GM19239 (cell line): ENCODE measurements around the gene FAM171A2.

Experiments used
- DNase-seq: peaks from one replicate; pipeline ENCODE4 v3.0.0; 2011; ENCODE audit warnings: low spot score; ENCODE audit not compliant: insufficient read length
- FAIRE-seq: peaks from 2 replicates; lab custom pipeline; 2011; peaks lifted over from hg19 to GRCh38; lab: Jason Lieb, UNC

FAM171A2 gene

DNA sequence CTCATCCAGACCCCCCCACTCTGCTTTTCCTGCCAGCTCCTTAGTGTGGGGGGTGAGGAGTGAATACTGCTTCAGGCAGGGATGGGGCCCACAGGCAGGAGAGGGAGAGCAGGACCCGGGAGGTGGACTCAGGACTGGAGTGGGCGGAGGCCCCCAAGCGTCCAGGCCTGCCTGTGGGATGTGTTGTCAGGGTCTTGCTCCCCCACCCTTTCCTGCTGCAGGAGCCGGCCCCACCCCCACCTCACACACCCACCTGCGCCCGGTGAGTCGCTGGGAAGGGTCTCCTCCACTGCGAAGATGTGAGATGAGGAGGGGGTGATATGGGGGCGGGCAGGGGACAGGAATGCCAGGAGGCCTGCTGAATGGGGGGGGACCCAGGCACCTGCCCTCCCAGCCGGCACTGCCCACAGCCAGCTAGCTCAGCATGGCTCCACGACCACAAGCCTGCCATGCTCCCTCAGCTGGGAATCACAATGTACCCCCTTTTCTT, 1.1 kb downstream of the FAM171A2 start:
- DNase-seq = no peak
- FAIRE-seq = no peak

DNA sequence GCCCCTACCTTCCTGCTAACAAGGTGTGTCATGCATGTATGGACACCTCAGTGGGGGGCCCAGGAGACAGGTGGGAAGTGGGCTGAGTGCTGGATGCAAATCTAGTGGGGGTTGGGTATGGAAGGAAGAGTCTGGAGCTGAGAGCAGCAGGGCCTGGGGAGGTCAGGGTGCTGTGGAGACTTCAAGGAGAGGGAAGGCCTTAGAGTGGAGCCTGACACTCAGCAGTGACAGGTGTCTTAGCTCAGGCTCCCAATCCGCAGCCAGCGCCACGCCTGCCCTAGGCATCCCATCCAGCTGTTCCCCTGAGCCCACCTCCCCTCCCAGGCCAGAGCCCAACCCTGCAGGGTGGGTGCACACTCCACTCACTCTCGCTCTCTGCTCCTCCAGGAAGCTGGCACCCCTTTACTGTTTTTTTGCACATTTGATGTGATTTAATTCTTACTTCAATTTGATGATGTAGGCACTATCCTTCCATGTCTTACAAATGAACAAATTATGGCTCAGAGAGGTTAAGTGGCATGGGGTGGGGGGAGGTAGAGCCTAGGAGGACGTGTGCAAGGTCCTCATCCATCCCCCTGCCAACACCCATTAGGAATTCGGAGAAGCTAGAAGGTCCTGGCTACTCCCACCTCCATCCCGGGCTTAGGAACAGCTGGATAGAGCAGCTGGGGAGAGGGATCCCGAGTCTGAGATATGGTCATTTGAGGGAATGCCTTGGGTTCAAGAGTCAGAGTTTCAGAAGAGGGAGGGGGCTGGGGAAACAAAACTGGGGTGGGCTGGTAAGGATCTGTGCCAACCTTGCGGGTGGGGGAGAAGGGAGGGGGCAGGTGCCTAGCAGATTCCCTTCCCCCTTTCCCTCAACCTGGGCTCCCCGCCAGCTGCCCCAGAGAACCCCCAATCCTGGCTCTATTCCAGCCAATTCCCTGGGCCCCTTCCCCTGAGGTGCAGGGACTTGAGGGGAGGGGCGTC, 2.1 kb downstream of the FAM171A2 start:
- DNase-seq (no peak), FAIRE-seq (no peak)

DNA sequence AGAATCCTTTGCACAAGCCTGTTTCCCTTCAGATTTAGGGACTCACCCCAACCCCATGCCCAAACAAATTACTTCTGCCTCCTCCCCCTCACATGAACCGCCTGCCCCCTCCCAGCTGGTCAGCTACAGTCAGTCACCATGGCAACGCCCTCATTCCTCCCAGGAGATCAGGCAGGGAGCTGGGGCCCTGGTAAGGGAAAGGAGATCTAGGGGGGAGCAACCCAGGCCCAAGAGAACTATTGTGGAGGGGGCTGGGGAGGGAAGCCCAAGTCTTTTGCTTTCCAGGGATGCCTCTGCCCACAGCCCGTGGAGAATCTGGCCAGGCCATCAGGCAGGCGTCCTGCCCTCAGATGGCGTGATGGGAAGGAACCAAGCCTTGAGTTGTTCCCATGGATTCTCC, 2.8 kb downstream of the FAM171A2 start:
- FAIRE-seq = no peak
- DNase-seq = no peak

DNA sequence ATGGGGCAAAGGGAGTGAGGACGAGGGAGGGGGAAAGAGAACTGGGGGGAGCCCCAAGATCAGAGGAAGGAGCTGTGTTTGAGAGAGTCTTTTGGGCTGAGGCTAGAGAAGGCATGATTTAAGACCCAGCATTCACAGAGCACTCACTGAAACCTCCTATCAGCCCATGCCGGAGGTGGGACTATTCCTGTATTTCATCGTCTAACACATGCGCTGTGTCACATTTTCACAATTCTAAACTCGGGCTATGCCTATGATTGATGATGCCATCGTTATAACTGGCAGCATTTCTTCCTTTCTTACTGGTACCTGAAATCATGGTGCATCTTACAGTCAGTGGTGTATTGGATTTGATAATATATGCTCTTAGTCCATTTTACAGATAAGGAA, 3.5 kb downstream of the FAM171A2 start:
- no peak for FAIRE-seq
- no peak for DNase-seq

DNA sequence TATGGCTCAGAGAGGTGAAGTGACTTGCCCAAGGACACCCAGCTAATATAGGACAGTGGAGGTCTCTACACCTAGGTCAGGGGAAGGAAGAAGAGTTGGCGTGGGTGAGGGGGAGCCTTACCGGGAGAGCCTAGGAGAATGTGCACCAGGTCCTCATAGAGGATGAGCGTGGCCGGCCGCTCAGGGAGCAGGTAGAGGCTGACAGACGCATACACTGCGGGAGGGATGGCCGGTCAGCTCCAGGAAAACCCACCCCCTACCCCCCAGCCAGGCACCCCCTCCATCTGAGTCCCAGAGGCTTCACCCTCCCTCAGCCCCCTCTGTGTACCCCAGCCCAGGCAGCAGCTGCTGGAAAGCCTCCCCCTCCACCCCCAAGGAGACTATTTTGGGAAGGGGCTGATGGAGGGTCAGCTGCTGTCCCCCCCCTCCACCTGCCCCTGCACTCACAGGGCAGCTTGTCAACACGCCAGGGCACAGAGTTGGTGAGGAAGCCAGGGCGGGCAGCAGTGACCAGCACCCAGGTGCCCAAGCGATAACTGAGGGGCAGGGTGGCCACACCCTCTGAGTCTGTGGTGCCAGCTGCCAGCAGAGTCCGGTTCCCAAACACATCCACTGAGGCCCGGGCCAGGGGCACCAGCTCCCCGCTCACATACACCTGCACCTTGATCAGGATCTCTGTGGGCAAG, 4.1 kb downstream of the FAM171A2 start:
- FAIRE-seq = no peak

DNA sequence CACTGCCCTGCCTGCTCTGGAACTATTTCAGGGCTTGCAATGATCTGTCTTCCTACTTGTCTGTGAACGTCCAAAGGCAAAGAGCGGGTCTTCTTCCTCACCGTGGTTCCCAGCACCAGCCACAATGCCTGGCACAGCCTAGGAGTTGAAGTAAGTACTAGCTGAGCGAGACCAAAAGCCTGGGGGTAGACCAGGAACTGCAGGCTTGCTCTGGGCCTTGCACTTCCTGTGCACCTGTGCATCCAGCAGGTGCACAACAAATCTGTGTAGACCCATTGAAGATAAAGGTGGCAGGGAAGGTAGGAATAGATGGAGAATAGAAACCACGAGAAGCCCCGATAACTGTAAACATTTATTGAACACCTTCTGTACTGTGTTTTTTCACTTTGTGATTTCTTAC, 4.6 kb downstream of the FAM171A2 start:
- FAIRE-seq (no peak), DNase-seq (no peak)

More for the DNA sequence above, 4.1 kb downstream of the FAM171A2 start:
- DNase-seq = no peak

DNA sequence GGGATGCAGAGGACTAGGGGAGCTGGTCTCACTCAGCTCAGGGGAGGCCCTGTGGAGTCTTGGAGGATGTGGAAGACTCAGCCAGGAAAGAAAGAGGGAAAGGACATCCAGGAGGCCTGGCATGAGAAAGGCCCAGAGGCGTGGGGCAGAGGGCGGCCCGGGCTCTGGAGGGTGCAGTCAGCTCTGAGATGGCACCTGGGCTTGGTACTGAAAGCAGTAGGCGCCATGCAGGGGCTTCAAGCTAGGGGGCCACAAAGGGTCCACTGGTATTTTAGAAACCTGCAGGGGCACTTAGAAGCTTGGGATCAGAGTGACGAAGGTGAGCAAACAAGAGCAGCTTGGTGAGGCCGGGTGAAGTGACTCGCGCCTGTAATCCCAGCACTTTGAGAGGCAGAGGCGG, 5.6 kb downstream of the FAM171A2 start:
- DNase-seq (no peak), FAIRE-seq (no peak)

DNA sequence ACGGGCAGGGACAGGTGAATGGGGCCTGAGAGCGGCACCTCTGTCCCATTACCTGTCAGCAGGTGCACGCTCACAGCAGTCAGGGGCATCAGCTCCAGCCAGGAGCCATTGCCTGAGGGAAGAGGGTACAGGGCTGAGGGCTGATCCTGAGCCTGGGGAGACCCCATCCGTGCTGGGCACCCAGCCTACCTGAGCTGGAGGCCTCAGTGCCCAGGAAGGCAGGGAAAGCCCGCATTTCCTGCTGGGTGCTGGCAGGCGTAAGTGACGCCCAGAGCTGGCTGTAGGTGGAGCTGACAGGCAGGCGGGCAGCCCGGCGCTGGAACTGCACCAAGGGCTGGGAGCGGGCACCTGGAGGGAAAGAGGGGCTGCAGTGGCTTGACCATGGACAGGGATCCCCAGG, 7.4 kb downstream of the FAM171A2 start:
- DNase-seq (no peak), FAIRE-seq (no peak)

DNA sequence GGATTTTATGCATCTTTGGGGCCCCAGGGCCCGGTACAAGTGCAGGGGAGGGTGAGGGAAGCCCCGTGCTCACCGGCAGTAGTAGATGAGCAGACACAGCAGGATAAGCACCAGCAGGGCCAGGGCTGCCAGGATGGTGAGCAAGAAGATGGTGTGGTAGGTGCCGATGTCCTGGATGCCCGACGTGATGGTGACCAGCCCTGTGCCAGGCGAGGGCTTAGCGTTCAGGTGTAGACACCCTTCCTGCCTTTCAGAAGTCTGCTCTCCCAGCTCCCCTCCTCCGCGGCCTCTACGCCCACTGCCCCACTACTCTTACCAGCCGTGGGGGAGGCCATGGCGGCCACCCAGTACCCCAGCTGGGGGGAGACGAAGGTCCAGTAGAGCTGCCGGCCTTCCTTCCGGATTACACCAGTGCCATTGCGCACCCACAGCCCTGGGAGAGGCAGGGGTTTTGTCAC, 8.0 kb downstream of the FAM171A2 start:
- no peak for DNase-seq
- no peak for FAIRE-seq

DNA sequence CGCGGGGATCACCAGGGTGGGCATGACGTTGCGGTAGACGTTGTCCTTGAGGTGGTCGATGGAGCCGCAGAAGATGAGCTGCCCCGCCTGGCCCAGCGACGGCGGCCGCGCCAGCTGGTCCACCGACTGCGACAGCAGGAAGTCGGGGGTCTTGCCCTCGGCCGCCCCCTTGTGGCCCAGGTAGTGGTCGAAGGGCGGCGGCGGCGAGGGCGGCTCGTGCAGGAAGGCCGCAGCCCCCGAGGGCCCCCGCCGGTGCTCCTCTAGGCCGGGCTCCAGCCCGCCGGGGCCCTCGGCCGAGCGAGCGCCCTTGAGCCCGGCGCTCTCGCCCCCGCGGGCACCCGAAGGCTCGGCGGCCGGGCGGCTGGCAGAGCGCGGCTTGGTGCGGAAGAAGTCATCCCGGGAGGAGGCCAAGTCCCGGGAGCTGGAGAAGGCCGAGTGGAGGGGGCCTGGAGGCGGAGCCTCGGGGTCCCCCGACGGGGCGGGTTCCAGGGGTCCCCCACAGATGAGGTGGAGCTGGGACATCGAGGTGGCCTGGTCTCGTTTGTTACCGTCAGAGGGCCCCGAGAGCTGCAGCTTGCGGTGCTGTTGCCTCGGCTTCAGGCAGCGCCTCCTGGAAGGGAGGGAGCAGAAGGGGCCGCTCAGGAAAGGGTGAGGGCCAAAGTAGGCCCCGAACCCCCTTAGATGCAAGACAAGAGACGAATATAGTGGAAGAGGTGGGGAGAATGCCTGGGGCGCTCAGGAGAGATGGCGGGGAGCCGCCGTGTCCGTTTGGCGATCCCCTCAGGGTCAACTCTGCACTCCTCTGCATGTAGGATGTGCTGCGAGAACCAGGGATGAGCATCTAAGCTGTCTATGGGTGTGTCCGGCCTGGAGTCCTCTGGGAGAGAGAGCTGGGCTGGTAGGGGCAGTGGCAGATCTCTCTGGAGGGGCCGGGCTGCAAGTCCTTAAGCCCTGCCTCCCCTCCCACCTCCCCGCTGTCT, 8.8 kb downstream of the FAM171A2 start:
- FAIRE-seq = no peak
- DNase-seq = peak; percentile 90

DNA sequence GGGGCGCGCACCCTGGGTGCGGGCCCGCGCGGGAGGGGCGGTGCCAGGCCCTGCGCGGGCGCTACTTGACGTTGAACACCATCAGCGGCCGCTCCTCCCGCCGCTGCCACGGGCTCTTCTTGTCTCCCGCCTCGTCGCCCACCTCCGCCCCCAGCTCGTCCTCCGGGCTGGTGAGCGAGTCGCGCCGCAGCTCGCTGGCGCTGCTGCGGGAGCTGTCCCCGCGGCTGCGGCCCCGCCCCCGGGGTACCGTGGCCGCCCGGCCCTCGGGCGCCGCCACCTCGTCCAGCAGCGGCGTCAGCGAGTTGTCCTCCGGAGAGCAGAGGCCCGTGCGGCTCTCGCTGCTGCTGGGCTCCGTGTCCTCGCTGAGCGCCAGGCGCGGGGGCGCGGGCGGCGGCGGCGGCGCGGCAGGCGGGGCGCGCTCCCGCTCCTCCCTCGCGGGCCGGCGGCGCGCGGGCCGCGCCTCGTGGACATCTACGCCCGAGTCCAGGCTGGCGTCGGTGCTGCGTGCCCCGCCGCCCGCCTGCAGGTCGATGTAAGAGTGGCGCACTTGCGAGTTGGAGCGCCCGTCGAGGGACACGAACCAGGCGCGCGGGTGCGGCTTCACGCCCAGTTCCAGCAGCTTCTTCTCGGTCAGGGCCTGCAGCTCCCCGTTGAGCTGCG, 9.9 kb downstream of the FAM171A2 start:
- no peak for FAIRE-seq
- no peak for DNase-seq

DNA sequence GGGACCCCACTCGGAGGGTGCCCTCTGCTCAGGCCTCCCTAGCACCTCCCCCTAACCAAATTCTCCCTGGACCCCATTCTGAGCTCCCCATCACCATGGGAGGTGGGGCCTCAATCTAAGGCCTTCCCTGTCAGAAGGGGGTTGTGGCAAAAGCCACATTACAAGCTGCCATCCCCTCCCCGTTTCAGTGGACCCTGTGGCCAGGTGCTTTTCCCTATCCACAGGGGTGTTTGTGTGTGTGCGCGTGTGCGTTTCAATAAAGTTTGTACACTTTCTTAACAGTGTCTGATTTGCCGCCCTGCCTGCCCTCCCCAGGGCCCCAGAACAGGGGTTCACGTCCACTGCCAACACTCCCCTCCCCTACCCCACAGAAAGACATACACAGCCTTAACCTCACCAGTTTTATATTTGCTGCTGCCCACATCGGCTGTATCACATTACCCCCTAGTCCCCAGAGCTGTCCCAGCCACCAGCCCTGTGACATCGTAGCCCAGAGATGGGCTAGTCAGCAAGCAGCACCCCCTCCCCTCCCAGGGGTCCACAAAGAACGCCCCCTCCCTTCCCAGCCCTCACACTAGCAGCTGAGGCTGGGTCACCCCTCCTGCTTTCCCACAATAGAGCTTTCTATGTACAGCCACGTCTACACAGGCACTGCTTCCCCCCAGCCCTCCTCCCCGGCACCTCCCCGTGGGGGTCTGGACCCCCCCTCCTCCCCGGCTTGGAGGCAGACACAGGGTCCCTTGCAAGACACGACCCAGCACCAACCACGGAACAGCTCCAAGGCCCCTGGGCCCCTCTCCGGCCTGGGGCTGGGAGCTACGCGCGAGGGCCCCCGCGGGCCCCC, 10.6 kb downstream of the FAM171A2 start:
- DNase-seq (no peak), FAIRE-seq (no peak)

DNA sequence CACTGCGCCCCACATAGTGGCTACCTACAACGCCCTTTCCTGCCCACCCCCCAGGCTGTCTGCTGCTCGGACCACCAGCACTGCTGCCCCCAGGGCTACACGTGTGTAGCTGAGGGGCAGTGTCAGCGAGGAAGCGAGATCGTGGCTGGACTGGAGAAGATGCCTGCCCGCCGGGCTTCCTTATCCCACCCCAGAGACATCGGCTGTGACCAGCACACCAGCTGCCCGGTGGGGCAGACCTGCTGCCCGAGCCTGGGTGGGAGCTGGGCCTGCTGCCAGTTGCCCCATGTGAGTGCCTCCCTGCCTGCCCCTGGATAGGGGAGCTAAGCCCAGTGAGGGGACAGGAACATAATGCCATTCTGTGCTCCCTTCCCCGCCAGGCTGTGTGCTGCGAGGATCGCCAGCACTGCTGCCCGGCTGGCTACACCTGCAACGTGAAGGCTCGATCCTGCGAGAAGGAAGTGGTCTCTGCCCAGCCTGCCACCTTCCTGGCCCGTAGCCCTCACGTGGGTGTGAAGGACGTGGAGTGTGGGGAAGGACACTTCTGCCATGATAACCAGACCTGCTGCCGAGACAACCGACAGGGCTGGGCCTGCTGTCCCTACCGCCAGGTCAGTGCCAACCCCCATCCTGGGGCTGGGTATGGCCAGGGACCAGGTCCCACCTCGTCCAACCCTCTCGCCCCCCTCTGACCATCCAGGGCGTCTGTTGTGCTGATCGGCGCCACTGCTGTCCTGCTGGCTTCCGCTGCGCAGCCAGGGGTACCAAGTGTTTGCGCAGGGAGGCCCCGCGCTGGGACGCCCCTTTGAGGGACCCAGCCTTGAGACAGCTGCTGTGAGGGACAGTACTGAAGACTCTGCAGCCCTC, 11.5 kb downstream of the FAM171A2 start:
- no peak for FAIRE-seq
- DNase-seq = no peak

DNA sequence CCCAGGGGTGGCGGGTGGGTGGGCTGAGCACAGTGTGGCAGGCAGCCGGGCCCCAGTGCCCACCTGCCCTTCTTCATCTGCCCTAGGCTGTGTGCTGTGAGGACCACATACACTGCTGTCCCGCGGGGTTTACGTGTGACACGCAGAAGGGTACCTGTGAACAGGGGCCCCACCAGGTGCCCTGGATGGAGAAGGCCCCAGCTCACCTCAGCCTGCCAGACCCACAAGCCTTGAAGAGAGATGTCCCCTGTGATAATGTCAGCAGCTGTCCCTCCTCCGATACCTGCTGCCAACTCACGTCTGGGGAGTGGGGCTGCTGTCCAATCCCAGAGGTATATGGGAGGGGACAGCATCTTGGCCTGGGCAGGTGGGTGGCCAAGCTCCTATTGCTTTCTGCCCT, 12.2 kb downstream of the FAM171A2 start:
- no peak for DNase-seq
- no peak for FAIRE-seq

DNA sequence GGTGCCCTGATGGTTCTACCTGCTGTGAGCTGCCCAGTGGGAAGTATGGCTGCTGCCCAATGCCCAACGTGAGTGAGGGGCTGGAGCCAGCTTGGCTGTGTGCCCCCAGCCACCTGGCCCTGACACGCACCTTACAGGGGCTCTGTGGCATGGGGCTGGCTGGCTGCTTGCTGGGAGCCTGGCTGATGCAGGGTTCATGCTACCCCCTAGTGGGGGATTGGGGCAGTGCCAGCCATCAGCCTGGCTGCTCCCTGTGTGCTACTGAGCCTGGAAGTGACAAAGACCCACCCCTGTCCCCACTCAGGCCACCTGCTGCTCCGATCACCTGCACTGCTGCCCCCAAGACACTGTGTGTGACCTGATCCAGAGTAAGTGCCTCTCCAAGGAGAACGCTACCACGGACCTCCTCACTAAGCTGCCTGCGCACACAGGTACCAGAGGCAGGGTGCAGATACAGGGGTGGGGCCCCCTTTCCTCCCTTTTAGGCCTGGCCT, 12.9 kb downstream of the FAM171A2 start:
- peak; percentile 91 for DNase-seq
- FAIRE-seq = peak; percentile 87

DNA sequence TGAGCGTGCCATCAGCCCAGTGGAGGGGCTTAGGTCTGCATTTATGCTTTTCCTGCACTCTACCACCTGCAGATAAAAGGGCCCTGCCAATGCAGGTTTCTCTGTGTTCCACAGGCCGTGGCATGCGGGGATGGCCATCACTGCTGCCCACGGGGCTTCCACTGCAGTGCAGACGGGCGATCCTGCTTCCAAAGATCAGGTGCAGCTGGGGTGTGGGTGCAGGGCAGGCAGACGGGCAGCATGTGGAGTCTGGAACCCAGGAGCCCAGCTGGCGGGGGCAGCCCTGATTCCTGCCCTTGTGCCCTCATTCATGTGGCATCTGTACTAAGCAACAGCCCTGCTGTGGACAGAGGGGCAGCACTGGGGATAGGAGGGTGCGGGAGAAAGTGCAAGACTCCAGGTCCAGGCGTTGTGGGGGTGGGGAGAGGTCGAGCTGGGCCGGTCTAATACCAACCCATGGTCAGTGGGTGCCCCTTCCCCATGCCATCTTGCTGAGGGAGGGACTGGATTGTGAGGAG, 14.0 kb downstream of the FAM171A2 start:
- FAIRE-seq (no peak), DNase-seq (no peak)

DNA sequence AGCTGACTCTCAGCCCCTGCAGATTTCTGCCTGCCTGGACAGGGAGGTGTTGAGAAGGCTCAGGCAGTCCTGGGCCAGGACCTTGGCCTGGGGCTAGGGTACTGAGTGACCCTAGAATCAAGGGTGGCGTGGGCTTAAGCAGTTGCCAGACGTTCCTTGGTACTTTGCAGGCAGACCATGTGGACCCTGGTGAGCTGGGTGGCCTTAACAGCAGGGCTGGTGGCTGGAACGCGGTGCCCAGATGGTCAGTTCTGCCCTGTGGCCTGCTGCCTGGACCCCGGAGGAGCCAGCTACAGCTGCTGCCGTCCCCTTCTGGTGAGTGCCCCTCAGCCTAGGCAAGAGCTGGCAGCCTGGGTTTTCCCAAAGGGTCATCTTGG, 14.7 kb downstream of the FAM171A2 start:
- DNase-seq = no peak

More for the DNA sequence above, 14.7 kb downstream of the FAM171A2 start:
- FAIRE-seq = no peak
